HEK293T (cell line): Measurements from ENCODE around the gene SEL1L3.

Source experiments
- FOXA1 ChIP-seq: fragments of 450-650 bp; IDR thresholded peaks from 2 replicates; pipeline ENCODE4 v1.6.1; 2016; ENCODE audit warnings: mild to moderate bottlenecking
- FOXM1 ChIP-seq: fragments of 450-650 bp; IDR thresholded peaks from 2 replicates; pipeline ENCODE4 v1.6.1; 2017; ENCODE audit warnings: mild to moderate bottlenecking, borderline replicate concordance
- NFRKB ChIP-seq: fragments of 450-650 bp; IDR thresholded peaks from 2 replicates; pipeline ENCODE4 v1.6.1; 2016; ENCODE audit warnings: mild to moderate bottlenecking, moderate library complexity
- ZNF384 ChIP-seq: fragments of 450-650 bp; IDR thresholded peaks from 2 replicates; pipeline ENCODE4 v1.6.1; 2016

GRCh38 chr4:25807102-25807728, 55.6 kb downstream of the SEL1L3 start:
- TF ChIP-seq FOXM1 (no peak), NFRKB (no peak), ZNF384 (no peak), FOXA1 (no peak)
